Measurements from ENCODE around the gene B3GNT7.

- TF ChIP-seq CTCF (conservative IDR thresholded peaks at IDR 0.05; ENCODE audit: low read length) (no peak), EZH2phosphoT487 (IDR thresholded peaks at IDR 0.05; ENCODE audit: borderline replicate concordance, low read depth, low read length) (no peak)
Measured at GRCh38 chr2:231397928-231398294, 2.4 kb downstream of the B3GNT7 start.
